RWPE1 (cell line): Measurements from ENCODE around the gene CYP4V2.

Experiments used
- CTCF ChIA-PET: fragments of 350-600 bp; sonication (Branson Sonifier 250); formaldehyde crosslinking; extraction: SDS; loops from one replicate; lab custom pipeline; 2021; lab: Yijun Ruan, JAX
- POLR2A ChIA-PET: fragments of 400-600 bp; formaldehyde crosslinking; extraction: SDS; loops from one replicate; lab custom pipeline; 2020; ENCODE audit warnings: antibody characterized with exemption; ENCODE audit not compliant: low non-redundant PET; lab: Yijun Ruan, JAX
- DNase-seq: peaks from one replicate; pipeline ENCODE4 v3.0.0; 2012; ENCODE audit warnings: low spot score
- H3K27ac ChIP-seq: fragments of 450-650 bp; 2 replicates; pipeline ENCODE4 v1.5.1; 2017
- TF ChIP-seq, protein P1 (sequence below): fragments of 450-650 bp; conservative IDR thresholded peaks from 2 replicates; pipeline ENCODE4 v1.5.1; 2017; ENCODE audit warnings: low read depth, mild to moderate bottlenecking

The CYP4V2 gene

DNA sequence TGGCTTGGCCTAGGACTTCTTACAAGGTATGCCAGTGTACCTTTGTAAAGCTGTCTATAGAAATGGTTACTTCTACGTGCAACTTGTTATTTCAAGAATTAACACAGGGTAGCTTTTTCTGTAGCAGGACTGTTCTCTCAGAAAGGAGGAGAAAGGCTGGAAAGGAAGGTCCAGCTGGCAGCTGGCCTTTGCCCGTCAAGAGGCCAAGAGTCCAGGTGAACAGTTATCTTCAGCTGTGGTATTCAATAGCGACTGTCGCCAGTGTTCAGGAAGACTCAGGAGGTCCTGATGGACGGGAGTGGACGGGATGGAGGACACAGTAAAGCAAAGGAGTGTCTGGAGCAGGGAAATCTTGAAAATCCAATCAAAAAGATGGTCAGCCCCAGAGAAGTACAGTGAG, 4.7 kb downstream of the CYP4V2 start:
- H3K27ac ChIP-seq, result no peak overlapping the region
- ChIA-PET CTCF (interaction anchor here (0.7 kb wide), 1 partner anchor 358 kb away, joined by 3 read pairs; no protein-coding TSS in a partner anchor), POLR2A (no interaction called here)
- no peak for DNase-seq
- TF ChIP-seq, protein P1, sequence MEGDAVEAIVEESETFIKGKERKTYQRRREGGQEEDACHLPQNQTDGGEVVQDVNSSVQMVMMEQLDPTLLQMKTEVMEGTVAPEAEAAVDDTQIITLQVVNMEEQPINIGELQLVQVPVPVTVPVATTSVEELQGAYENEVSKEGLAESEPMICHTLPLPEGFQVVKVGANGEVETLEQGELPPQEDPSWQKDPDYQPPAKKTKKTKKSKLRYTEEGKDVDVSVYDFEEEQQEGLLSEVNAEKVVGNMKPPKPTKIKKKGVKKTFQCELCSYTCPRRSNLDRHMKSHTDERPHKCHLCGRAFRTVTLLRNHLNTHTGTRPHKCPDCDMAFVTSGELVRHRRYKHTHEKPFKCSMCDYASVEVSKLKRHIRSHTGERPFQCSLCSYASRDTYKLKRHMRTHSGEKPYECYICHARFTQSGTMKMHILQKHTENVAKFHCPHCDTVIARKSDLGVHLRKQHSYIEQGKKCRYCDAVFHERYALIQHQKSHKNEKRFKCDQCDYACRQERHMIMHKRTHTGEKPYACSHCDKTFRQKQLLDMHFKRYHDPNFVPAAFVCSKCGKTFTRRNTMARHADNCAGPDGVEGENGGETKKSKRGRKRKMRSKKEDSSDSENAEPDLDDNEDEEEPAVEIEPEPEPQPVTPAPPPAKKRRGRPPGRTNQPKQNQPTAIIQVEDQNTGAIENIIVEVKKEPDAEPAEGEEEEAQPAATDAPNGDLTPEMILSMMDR, result no peak

DNA sequence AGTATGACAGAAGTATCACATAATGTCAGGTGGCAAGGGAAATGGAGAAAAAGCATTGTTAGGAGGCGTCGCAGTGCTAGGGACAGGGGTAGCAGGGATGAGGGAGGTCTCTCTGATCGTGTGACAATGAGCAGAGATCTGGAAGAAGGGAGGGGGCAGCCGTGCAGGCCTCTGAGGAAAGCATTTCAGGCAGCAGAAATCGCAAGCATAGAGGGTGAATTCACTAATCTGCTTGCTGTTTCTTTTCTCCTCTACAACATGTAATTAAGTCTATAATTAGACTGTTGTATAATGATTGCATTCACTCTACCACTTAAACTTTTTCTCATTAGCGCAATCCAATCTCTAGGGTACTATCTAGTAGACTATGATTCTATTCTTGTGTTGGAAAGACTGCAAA, 9.1 kb downstream of the CYP4V2 start:
- ChIA-PET POLR2A (no interaction called here), CTCF (no interaction called here)
- DNase-seq, result no peak
- TF ChIP-seq, protein P1, result no peak
- H3K27ac ChIP-seq, result no peak overlapping the region

DNA sequence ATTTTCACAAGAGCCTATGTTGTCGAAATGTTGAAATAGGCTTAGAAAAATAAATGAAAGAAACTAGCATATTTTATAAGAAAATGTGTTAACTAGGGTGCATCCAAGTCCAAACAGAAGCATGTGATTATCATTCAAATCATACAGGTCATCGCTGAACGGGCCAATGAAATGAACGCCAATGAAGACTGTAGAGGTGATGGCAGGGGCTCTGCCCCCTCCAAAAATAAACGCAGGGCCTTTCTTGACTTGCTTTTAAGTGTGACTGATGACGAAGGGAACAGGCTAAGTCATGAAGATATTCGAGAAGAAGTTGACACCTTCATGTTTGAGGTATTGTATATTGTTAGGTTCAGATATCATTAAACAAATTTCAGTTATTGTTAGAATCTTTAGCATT, 9.6 kb downstream of the CYP4V2 start:
- no peak overlapping the region for H3K27ac ChIP-seq
- DNase-seq, result no peak
- ChIA-PET CTCF (no interaction called here), POLR2A (no interaction called here)
- TF ChIP-seq, protein P1, result no peak

DNA sequence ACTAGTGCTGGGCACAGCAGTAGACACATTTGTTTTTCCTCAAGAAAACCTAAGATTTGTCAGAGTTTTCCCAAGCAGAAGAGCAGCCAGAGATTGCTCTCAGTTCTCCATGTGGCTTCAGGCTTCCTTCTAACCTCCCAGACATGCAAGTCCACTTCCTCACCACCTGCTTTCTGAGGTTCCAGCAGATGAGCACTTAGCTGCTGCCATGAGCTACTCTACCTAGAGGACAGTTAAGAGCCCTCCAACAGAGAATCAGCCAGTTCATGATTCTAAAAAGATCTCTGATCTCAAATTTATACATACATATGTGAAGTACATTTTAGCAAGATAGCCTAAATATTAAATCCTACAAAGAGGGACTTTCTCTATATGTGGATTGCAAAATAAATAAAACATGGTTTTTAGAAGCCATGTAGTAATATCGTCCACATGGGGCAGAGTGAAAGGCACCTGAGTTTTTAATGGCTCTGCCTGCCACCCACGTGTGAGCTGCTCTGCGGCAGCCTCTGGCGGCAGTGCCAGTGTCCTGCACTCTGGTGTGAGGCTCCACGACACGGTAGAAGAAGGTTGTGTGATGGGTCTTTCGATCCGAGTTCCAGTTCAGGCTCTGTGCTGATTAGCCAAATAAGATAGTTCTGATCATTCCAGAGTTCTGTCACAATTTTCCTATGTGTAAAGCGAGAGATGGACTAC, 10.3 kb downstream of the CYP4V2 start:
- TF ChIP-seq, protein P1, result no peak
- CTCF ChIA-PET, result no interaction called here
- no peak for DNase-seq
- H3K27ac ChIP-seq, result no peak overlapping the region
- POLR2A ChIA-PET, result no interaction called here

DNA sequence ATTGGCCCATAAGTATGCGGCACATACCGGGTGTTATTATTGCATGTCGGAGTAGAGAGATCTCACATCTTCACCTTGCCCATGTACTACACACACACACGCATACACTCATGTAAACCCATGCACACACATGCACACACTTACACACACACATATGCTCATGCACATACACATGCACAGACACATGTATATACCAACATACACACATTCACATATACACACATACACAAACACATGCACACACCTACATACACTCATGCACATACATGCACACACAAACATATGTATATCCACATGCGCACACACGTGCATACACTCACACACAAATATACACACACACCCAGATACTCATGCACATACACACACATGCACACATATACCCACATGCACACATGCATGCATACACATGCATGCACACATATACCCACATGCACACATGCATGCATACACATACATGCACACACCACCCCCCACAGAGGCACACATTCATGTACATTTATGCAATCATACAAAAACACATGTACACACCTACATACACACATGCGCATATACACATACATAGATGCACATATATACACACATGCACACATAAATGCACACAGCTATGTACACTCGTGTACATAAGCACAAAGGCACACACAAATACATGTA, 11.2 kb downstream of the CYP4V2 start:
- TF ChIP-seq, protein P1, result no peak
- ChIA-PET POLR2A (no interaction called here), CTCF (no interaction called here)
- H3K27ac ChIP-seq, result no peak overlapping the region
- no peak for DNase-seq

DNA sequence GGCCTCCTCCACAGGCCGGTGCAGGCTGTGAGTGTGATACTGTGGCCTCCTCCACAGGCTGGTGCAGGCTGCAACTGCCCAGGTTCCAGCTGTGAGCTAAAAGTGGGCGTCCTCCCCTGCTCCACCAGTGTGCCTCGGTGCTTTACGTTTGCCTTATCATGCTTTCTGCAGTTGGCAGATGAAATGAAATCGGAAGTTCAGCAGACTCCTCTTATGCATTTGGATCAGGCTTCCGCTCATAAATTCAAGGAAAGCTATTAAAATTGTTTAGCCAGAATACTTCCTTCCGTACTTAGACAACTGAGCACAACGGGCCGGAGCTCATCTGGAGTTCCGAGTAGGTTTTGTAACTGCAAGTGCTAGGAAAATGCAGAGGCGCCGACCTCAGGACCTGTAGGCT, 12.0 kb downstream of the CYP4V2 start:
- no peak for DNase-seq
- ChIA-PET POLR2A (no interaction called here), CTCF (interaction anchor here (0.8 kb wide), 1 partner anchor 296 kb away, joined by 4 read pairs; no protein-coding TSS in a partner anchor)
- no peak overlapping the region for H3K27ac ChIP-seq
- TF ChIP-seq, protein P1, result no peak
